PC-3 (cell line): ENCODE data around the gene SKP2. TPM values are rescaled to one million over a fixed set of nuclear protein-coding genes. Genes with fewer than 3 reads are reported as not detected.

Experiments
- ATAC-seq: fragments of 200-7000 bp; cut with Tn5 transposase; 2 replicates; pipeline ENCODE4 v1.9.1; 2020; ENCODE audit warnings: mild to moderate bottlenecking, moderate library complexity
- BruUV-seq: library from RNA; stranded (reverse); fragments of 400-500 nt; replicated peaks from 2 replicates; lab custom pipeline; 2021; lab: Mats Ljungman, UMichigan
- CTCF ChIA-PET: fragments of 300-600 bp; sonication (Branson Sonifier 250); formaldehyde crosslinking; loops from one replicate; lab custom pipeline; 2022; ENCODE audit warnings: antibody characterized with exemption; lab: Charles Lee
- POLR2A ChIA-PET: fragments of 300-600 bp; sonication (Branson Sonifier 250); formaldehyde crosslinking; loops from one replicate; lab custom pipeline; 2022; ENCODE audit warnings: antibody characterized with exemption; ENCODE audit not compliant: unreplicated experiment; lab: Charles Lee
- DNase-seq: peaks from one replicate; pipeline ENCODE4 v3.0.0-alpha.2; 2015
- H2AFZ ChIP-seq: fragments of 300-600 bp; sonication (generic); 2 replicates; pipeline ENCODE4 v1.6.0; 2016; ENCODE audit warnings: antibody characterized with exemption, low read length
- H3F3A ChIP-seq: fragments of 300-600 bp; sonication (generic); one replicate; pipeline ENCODE4 v1.6.0; 2017; ENCODE audit warnings: antibody characterized with exemption, low read length, control low read depth, mild to moderate bottlenecking; ENCODE audit not compliant: unreplicated experiment
- H3K27ac ChIP-seq: fragments of 300-600 bp; sonication (generic); 2 replicates; pipeline ENCODE4 v1.5.1; 2016; ENCODE audit warnings: mild to moderate bottlenecking, low read length
- H3K27me3 ChIP-seq: fragments of 300-600 bp; sonication (generic); 2 replicates; pipeline ENCODE4 v1.6.1; 2016; ENCODE audit warnings: low read length, mixed read lengths
- H3K36me3 ChIP-seq: fragments of 300-600 bp; sonication (generic); 2 replicates; pipeline ENCODE4 v1.6.1; 2016; ENCODE audit warnings: low read depth, mixed run types, low read length, mixed read lengths
- H3K4me1 ChIP-seq: fragments of 300-600 bp; sonication (generic); 2 replicates; pipeline ENCODE4 v1.5.1; 2016; ENCODE audit warnings: low read length; ENCODE audit not compliant: insufficient read depth
- H3K4me2 ChIP-seq: fragments of 300-600 bp; sonication (generic); 2 replicates; pipeline ENCODE4 v1.6.0; 2016; ENCODE audit warnings: low read length
- H3K4me3 ChIP-seq: fragments of 300-600 bp; sonication (generic); 2 replicates; pipeline ENCODE4 v1.5.1; 2016; ENCODE audit warnings: mild to moderate bottlenecking, low read length, mixed read lengths
- H3K79me2 ChIP-seq: fragments of 300-600 bp; sonication (generic); 2 replicates; pipeline ENCODE4 v1.6.1; 2017; ENCODE audit warnings: low read length, mixed read lengths
- H3K9ac ChIP-seq: fragments of 300-600 bp; sonication (generic); 2 replicates; pipeline ENCODE4 v1.6.0; 2016; ENCODE audit warnings: mild to moderate bottlenecking, low read length
- H3K9me2 ChIP-seq: fragments of 300-600 bp; sonication (generic); replicated peaks from 2 replicates; pipeline ENCODE4 v1.6.1; 2016; ENCODE audit warnings: mixed run types, low read length, mixed read lengths
- H3K9me3 ChIP-seq: fragments of 300-600 bp; sonication (generic); 2 replicates; pipeline ENCODE4 v1.6.1; 2016; ENCODE audit warnings: low read length, mixed read lengths
- H4K20me1 ChIP-seq: fragments of 300-600 bp; sonication (generic); 2 replicates; pipeline ENCODE4 v1.6.1; 2016; ENCODE audit warnings: low read length, mixed read lengths
- CTCF ChIP-seq: fragments of 300-600 bp; sonication (generic); conservative IDR thresholded peaks from 2 replicates; pipeline ENCODE4 v1.5.1; 2017; ENCODE audit warnings: antibody characterized with exemption, low read depth, mild to moderate bottlenecking, low read length
- EZH2 ChIP-seq: fragments of 300-600 bp; sonication (generic); IDR thresholded peaks from one replicate; pipeline ENCODE4 v1.6.1; 2017; ENCODE audit warnings: antibody characterized with exemption, mild to moderate bottlenecking, low read length; ENCODE audit not compliant: unreplicated experiment
- EZH2phosphoT487 ChIP-seq: fragments of 300-600 bp; sonication (generic); IDR thresholded peaks from 2 replicates; pipeline ENCODE4 v1.6.1; 2018; ENCODE audit warnings: mild to moderate bottlenecking, antibody characterized with exemption, low read length, borderline replicate concordance
- intact Hi-C: fragments of 100-400 bp; cut with micrococcal nuclease; formaldehyde crosslinking; loops from 2 replicates; pipeline ENCODE4 v1.9.0; 2023
- total RNA-seq: library from RNA; depleted of rRNA; stranded (reverse); fragments of >200 nt; gene quantifications from 2 replicates; pipeline ENCODE4 v1.2.3, GENCODE V29; 2014

Gene SKP2
- total RNA-seq, 1 experiment from 2014 or later = 32.0 TPM

DNA sequence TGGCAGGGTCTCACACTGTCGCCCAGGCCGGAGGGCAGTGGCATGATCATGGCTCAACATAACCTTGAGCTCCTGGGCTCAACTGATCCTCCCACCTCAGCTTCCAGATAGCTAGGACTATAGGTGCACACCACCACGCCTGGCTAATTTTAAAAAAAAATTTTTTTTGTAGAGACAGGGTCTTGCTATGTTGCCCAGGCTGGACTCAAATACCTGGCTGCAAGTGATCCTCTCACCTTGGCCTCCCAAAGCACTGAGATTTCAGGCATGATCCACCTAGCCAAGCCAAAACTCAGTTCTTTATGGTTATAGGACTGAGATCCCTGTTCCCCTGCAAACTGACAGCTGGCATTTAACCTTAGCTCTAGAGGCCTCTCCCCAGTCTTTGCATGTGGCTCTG lies 5.5 kb upstream of the SKP2 start:
- H3K9me2 ChIP-seq = no peaks in the 10 kb centered on the region
- peaks cover 31% of the 10 kb centered on the region for H3K79me2 ChIP-seq
- H2AFZ ChIP-seq = no peak overlapping the region
- H3K36me3 ChIP-seq = no peaks in the 10 kb centered on the region
- CTCF ChIA-PET = interaction anchor here (1.9 kb wide), 1 partner anchor 68 kb away, joined by 5 read pairs; no protein-coding TSS in a partner anchor
- no peaks in the 10 kb centered on the region for H3F3A ChIP-seq
- BruUV-seq = no TSS peak
- H3K9me3 ChIP-seq = no peaks in the 10 kb centered on the region
- TF ChIP-seq EZH2phosphoT487 = no peak
- TF ChIP-seq CTCF = no peak
- POLR2A ChIA-PET = no interaction called here
- no peak overlapping the region for H3K9ac ChIP-seq
- intact Hi-C loops = no loop called here
- H4K20me1 ChIP-seq = no peaks in the 10 kb centered on the region
- no peak overlapping the region for H3K27ac ChIP-seq
- no peaks in the 10 kb centered on the region for H3K27me3 ChIP-seq
- no peak for DNase-seq
- H3K4me2 ChIP-seq = no peak overlapping the region
- peaks cover 31% of the 10 kb centered on the region for H3K4me1 ChIP-seq
- H3K4me3 ChIP-seq = no peak overlapping the region
- ATAC-seq = no peak

- no TSS peak for BruUV-seq
Measured at GRCh38 chr5:36147681-36148080, 4.2 kb upstream of the SKP2 start.

More at GRCh38 chr5:36147681-36148080, 4.2 kb upstream of the SKP2 start:
- H3F3A ChIP-seq = no peaks in the 10 kb centered on the region
- intact Hi-C loops = loop anchor here (2.0 kb wide), 1 partner anchor 39 kb away; no protein-coding TSS in a partner anchor
- H3K79me2 ChIP-seq = peaks cover 40% of the 10 kb centered on the region
- peaks cover 31% of the 10 kb centered on the region for H3K4me1 ChIP-seq
- no peaks in the 10 kb centered on the region for H3K27me3 ChIP-seq
- no peak overlapping the region for H2AFZ ChIP-seq
- ChIA-PET CTCF (no interaction called here), POLR2A (no interaction called here)
- H4K20me1 ChIP-seq = no peaks in the 10 kb centered on the region
- H3K9me3 ChIP-seq = no peaks in the 10 kb centered on the region
- DNase-seq (peak; percentile 48), ATAC-seq (no peak)
- no peak overlapping the region for H3K9ac ChIP-seq
- peak overlapping the region; percentile 55 for H3K4me2 ChIP-seq
- H3K4me3 ChIP-seq = peak overlapping the region; percentile 26
- TF ChIP-seq EZH2phosphoT487 (no peak), CTCF (no peak), EZH2 (no peak)
- no peaks in the 10 kb centered on the region for H3K36me3 ChIP-seq
- H3K27ac ChIP-seq = no peak overlapping the region
- no peaks in the 10 kb centered on the region for H3K9me2 ChIP-seq
